Measurements from ENCODE around the gene DNAJC17.

The DNAJC17 gene

GRCh38 chr15:40770147-40770721 is 37.0 kb downstream of the DNAJC17 start:
- DNase-seq (ENCODE audit: insufficient read length, low spot score) (no peak), FAIRE-seq (no peak)

GRCh38 chr15:40769274-40770146 is 37.8 kb downstream of the DNAJC17 start, which contains the start of gene C15orf62:
C15orf62 (plus strand) TSS chr15:40769980; CDS start chr15:40770496, 516 bp downstream.
- no peak for TF ChIP-seq POLR2A (IDR thresholded peaks at IDR 0.05; ENCODE audit: low read depth, low read length)
- FAIRE-seq: peak; percentile 53
- peak; percentile 88 for DNase-seq (ENCODE audit: insufficient read length, low spot score)

More at GRCh38 chr15:40770147-40770721, 37.0 kb downstream of the DNAJC17 start:
- no peak for TF ChIP-seq POLR2A (IDR thresholded peaks at IDR 0.05; ENCODE audit: low read depth, low read length)

- TF ChIP-seq POLR2A (IDR thresholded peaks at IDR 0.05; ENCODE audit: low read depth, low read length): no peak
- FAIRE-seq (no peak), DNase-seq (ENCODE audit: insufficient read length, low spot score) (no peak)
These were observed 38.6 kb downstream of the DNAJC17 start for GRCh38 chr15:40768521-40769273.

- DNase-seq (ENCODE audit: insufficient read length, low spot score) (no peak), FAIRE-seq (no peak)
- TF ChIP-seq POLR2A (IDR thresholded peaks at IDR 0.05; ENCODE audit: low read depth, low read length): no peak
These were observed 39.3 kb downstream of the DNAJC17 start for GRCh38 chr15:40767838-40768500.

- FAIRE-seq (no peak), DNase-seq (ENCODE audit: insufficient read length, low spot score) (peak; percentile 81)
- TF ChIP-seq POLR2A (IDR thresholded peaks at IDR 0.05; ENCODE audit: low read depth, low read length): no peak
These were observed 40.1 kb downstream of the DNAJC17 start for GRCh38 chr15:40766906-40767837.

GRCh38 chr15:40766194-40766815 is 41.0 kb downstream of the DNAJC17 start:
- FAIRE-seq (no peak), DNase-seq (ENCODE audit: insufficient read length, low spot score) (no peak)
- no peak for TF ChIP-seq POLR2A (IDR thresholded peaks at IDR 0.05; ENCODE audit: low read depth, low read length)

GRCh38 chr15:40764629-40765103 is 42.6 kb downstream of the DNAJC17 start:
- no peak for TF ChIP-seq POLR2A (IDR thresholded peaks at IDR 0.05; ENCODE audit: low read depth, low read length)
- FAIRE-seq (no peak), DNase-seq (ENCODE audit: insufficient read length, low spot score) (no peak)

- no peak for DNase-seq (ENCODE audit: insufficient read length, low spot score)
- no peak for TF ChIP-seq POLR2A (IDR thresholded peaks at IDR 0.05; ENCODE audit: low read depth, low read length)
- no peak for FAIRE-seq
These were observed 43.3 kb downstream of the DNAJC17 start, which contains the start of gene GCHFR for GRCh38 chr15:40763801-40764628. GCHFR (plus strand) TSS chr15:40764068; CDS start chr15:40764181, 113 bp downstream.

- FAIRE-seq: no peak
- TF ChIP-seq POLR2A (IDR thresholded peaks at IDR 0.05; ENCODE audit: low read depth, low read length): no peak
- DNase-seq (ENCODE audit: insufficient read length, low spot score): no peak
These were observed 44.1 kb downstream of the DNAJC17 start for GRCh38 chr15:40762919-40763800.

- no peak for TF ChIP-seq POLR2A (IDR thresholded peaks at IDR 0.05; ENCODE audit: low read depth, low read length)
- DNase-seq (ENCODE audit: insufficient read length, low spot score): no peak
- no peak for FAIRE-seq
These were observed 47.3 kb downstream of the DNAJC17 start for GRCh38 chr15:40759961-40760360.

Data from H54 (cell line).